ENCODE data around the gene MAB21L2. TPM values are rescaled to one million over a fixed set of nuclear protein-coding genes. Genes with fewer than 3 reads are reported as not detected.

MAB21L2 gene
- total RNA-seq, 1 experiment from 2014 or later, result not detected

GRCh38 chr4:150573534-150573933 is 8.4 kb upstream of the MAB21L2 start:
- ChIA-PET CTCF (no interaction called here), POLR2A (no interaction called here)
- TF ChIP-seq ATF3 (CRISPR knock-in tag; conservative IDR thresholded peaks at IDR 0.05) (no peak), FOXK1 (CRISPR knock-in tag; IDR thresholded peaks at IDR 0.05) (no peak), NR1H2 (CRISPR knock-in tag; IDR thresholded peaks at IDR 0.05) (no peak), MXD4 (CRISPR knock-in tag; IDR thresholded peaks at IDR 0.05; ENCODE audit: borderline replicate concordance) (no peak), ETV6 (CRISPR knock-in tag; IDR thresholded peaks at IDR 0.05) (no peak), TP53 (CRISPR knock-in tag; IDR thresholded peaks at IDR 0.05) (no peak), CREB1 (CRISPR knock-in tag; IDR thresholded peaks at IDR 0.05) (no peak), JUN (CRISPR knock-in tag; IDR thresholded peaks at IDR 0.05) (no peak), TCF7 (CRISPR knock-in tag; IDR thresholded peaks at IDR 0.05; ENCODE audit: low read depth) (no peak), ZNF317 (CRISPR knock-in tag; IDR thresholded peaks at IDR 0.05; ENCODE audit: borderline replicate concordance, low read depth) (no peak), HMGXB4 (CRISPR knock-in tag; IDR thresholded peaks at IDR 0.05) (no peak), KAT7 (CRISPR knock-in tag; IDR thresholded peaks at IDR 0.05; ENCODE audit: borderline replicate concordance) (no peak), PRDM15 (CRISPR knock-in tag; IDR thresholded peaks at IDR 0.05) (no peak), GABPB1 (CRISPR knock-in tag; IDR thresholded peaks at IDR 0.05) (no peak)
- TF ChIP-seq, protein P1, sequence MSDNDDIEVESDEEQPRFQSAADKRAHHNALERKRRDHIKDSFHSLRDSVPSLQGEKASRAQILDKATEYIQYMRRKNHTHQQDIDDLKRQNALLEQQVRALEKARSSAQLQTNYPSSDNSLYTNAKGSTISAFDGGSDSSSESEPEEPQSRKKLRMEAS (CRISPR knock-in tag; IDR thresholded peaks at IDR 0.05), result no peak
- TF ChIP-seq, protein P2, sequence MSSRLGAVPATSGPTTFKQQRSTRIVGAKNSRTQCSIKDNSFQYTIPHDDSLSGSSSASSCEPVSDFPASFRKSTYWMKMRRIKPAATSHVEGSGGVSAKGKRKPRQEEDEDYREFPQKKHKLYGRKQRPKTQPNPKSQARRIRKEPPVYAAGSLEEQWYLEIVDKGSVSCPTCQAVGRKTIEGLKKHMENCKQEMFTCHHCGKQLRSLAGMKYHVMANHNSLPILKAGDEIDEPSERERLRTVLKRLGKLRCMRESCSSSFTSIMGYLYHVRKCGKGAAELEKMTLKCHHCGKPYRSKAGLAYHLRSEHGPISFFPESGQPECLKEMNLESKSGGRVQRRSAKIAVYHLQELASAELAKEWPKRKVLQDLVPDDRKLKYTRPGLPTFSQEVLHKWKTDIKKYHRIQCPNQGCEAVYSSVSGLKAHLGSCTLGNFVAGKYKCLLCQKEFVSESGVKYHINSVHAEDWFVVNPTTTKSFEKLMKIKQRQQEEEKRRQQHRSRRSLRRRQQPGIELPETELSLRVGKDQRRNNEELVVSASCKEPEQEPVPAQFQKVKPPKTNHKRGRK (CRISPR knock-in tag; IDR thresholded peaks at IDR 0.05; ENCODE audit: borderline replicate concordance), result no peak
- TF ChIP-seq, protein P3, sequence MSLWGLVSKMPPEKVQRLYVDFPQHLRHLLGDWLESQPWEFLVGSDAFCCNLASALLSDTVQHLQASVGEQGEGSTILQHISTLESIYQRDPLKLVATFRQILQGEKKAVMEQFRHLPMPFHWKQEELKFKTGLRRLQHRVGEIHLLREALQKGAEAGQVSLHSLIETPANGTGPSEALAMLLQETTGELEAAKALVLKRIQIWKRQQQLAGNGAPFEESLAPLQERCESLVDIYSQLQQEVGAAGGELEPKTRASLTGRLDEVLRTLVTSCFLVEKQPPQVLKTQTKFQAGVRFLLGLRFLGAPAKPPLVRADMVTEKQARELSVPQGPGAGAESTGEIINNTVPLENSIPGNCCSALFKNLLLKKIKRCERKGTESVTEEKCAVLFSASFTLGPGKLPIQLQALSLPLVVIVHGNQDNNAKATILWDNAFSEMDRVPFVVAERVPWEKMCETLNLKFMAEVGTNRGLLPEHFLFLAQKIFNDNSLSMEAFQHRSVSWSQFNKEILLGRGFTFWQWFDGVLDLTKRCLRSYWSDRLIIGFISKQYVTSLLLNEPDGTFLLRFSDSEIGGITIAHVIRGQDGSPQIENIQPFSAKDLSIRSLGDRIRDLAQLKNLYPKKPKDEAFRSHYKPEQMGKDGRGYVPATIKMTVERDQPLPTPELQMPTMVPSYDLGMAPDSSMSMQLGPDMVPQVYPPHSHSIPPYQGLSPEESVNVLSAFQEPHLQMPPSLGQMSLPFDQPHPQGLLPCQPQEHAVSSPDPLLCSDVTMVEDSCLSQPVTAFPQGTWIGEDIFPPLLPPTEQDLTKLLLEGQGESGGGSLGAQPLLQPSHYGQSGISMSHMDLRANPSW (CRISPR knock-in tag; conservative IDR thresholded peaks at IDR 0.05; ENCODE audit: low read depth), result no peak
- H3K36me3 Mint-ChIP-seq, result no peaks in the 10 kb centered on the region
- peaks cover 2% of the 10 kb centered on the region for H3K27me3 Mint-ChIP-seq (ENCODE audit: low read depth)
- H3K4me1 Mint-ChIP-seq, result peaks cover 1% of the 10 kb centered on the region
- DNase-seq (ENCODE audit: low spot score) (no peak), ATAC-seq (no peak)
- H3K4me3 Mint-ChIP-seq, result no peak overlapping the region
- no peaks in the 10 kb centered on the region for H3K9me3 Mint-ChIP-seq
- H3K27ac Mint-ChIP-seq, result no peak overlapping the region
